ENCODE results near the gene NAT16.
"Not testable (repeated sequence)": the region's sequence is repeated elsewhere in the genome, so short reads cannot be mapped to it uniquely, and the experiment has no call there.

DNA sequence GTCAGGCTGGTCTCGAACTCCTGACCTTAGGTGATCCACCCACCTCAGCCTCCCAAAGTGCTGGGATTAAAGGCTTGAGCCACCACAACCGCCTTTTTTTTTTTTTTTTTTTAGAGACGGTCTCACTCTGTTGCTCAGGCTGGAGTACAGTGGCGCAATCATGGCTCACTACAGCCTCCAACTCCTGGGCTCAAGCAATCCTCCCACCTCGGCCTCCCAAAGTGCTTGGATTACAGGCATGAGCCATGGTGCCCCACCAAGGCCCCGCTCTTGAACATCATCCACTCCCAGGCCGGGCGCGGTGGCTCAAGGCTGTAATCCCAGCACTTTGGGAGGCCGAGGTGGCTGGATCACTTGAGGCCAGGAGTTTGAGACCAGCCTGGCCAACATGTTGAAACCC is 19.4 kb upstream of the NAT16 start:
- TF ChIP-seq POLR2A (IDR thresholded peaks at IDR 0.05); POLR2AphosphoS5 (IDR thresholded peaks at IDR 0.05; ENCODE audit: insufficient read depth in 1 of 2, low read depth in 1 of 2): not testable (repeated sequence)
- TF ChIP-seq, protein P1, sequence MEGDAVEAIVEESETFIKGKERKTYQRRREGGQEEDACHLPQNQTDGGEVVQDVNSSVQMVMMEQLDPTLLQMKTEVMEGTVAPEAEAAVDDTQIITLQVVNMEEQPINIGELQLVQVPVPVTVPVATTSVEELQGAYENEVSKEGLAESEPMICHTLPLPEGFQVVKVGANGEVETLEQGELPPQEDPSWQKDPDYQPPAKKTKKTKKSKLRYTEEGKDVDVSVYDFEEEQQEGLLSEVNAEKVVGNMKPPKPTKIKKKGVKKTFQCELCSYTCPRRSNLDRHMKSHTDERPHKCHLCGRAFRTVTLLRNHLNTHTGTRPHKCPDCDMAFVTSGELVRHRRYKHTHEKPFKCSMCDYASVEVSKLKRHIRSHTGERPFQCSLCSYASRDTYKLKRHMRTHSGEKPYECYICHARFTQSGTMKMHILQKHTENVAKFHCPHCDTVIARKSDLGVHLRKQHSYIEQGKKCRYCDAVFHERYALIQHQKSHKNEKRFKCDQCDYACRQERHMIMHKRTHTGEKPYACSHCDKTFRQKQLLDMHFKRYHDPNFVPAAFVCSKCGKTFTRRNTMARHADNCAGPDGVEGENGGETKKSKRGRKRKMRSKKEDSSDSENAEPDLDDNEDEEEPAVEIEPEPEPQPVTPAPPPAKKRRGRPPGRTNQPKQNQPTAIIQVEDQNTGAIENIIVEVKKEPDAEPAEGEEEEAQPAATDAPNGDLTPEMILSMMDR (IDR thresholded peaks at IDR 0.05) = not testable (repeated sequence)
